Heart right ventricle (tissue), 16 donors: ENCODE results near the gene SHFL. TPM values are rescaled to one million over a fixed set of nuclear protein-coding genes. Genes with fewer than 3 reads are reported as not detected.

ENCODE experiments used
- ATAC-seq, 8 donors: fragments of 200-7000 bp; cut with Tn5 transposase; one replicate each; pipeline ENCODE4 v1.9.1; 2020; ENCODE audit warnings: mild to moderate bottlenecking in 8 of 8, moderate library complexity in 8 of 8, moderate number of reproducible peaks in 1 of 8
- DNase-seq, 2 donors: peaks; one replicate each; pipeline ENCODE4 v3.0.0-alpha.2; 2020
- H3K27ac ChIP-seq, 10 donors: fragments of 200-600 bp; sonication (generic) in 2 of 10; one replicate each; pipeline versions ENCODE4 v1.5.0 to v1.8.0; 2020 to 2022; ENCODE audit warnings: mild to moderate bottlenecking in 3 of 10
- H3K27me3 ChIP-seq, 7 donors: fragments of 200-600 bp; one replicate each; pipeline ENCODE4 v1.8.0; 2021 to 2022; ENCODE audit warnings: mild to moderate bottlenecking in 2 of 7
- H3K36me3 ChIP-seq, 9 donors: fragments of 200-600 bp; sonication (generic) in 1 of 9; one replicate each; pipeline versions ENCODE4 v1.5.0 to v1.8.0; 2020 to 2022; ENCODE audit warnings: mild to moderate bottlenecking in 2 of 9
- H3K4me1 ChIP-seq, 9 donors: fragments of 200-600 bp; sonication (generic) in 1 of 9; one replicate each; pipeline versions ENCODE4 v1.5.0 to v1.8.0; 2020 to 2022; ENCODE audit warnings: mild to moderate bottlenecking in 4 of 9
- H3K4me3 ChIP-seq, 10 donors: fragments of 200-600 bp; sonication (generic) in 2 of 10; one replicate each; pipeline versions ENCODE4 v1.5.0 to v1.8.0; 2020 to 2022; ENCODE audit warnings: mild to moderate bottlenecking in 7 of 10, moderate library complexity in 2 of 10
- H3K9me3 ChIP-seq, 11 donors: fragments of 200-600 bp in 10 of 11; sonication (generic) in 2 of 11; one replicate each; pipeline versions ENCODE4 v1.5.0 to v1.8.0; 2013 to 2022; ENCODE audit warnings: mild to moderate bottlenecking in 2 of 11, control low read depth in 1 of 11, moderate library complexity in 1 of 11
- CTCF ChIP-seq, 9 donors: fragments of 200-600 bp; sonication (generic) in 2 of 9; IDR thresholded peaks; one replicate each; pipeline versions ENCODE4 v1.5.0 to v1.8.0; 2021 to 2022; ENCODE audit warnings: antibody characterized with exemption in 9 of 9, mild to moderate bottlenecking in 5 of 9, moderate library complexity in 1 of 9
- WGBS, 2 donors: extraction: QIAGEN DNeasy Blood & Tissue Kit; methylation state at CpG; one replicate each; pipeline ENCODE4 v1.1.7; 2013; ENCODE audit warnings: inconsistent platforms in 1 of 2; 5-methylcytosine and 5-hydroxymethylcytosine counted together
- intact Hi-C, 10 donors: fragments of 100-400 bp; cut with DNase I; formaldehyde crosslinking; loops; one replicate each; pipeline versions ENCODE4 v1.11.1 to v1.14.2; 2022
- long read RNA-seq, 3 donors: library from polyadenylated mRNA; unstranded; transcript quantifications; one replicate each; pipeline ENCODE4 v2.0.0, GENCODE V29; 2020 to 2021
- polyA plus RNA-seq, 2 donors: library from polyadenylated mRNA; stranded (reverse); fragments of 200-250 nt; gene quantifications; one replicate each; pipeline ENCODE4 v1.2.3, GENCODE V29; 2013
- total RNA-seq, 10 donors: library from RNA; stranded (reverse); fragmentation: NEBNext Ultra II Directional in 3 of 10; extraction: Animal tissue kit (Norgen Biotek cat#: 25700) in 3 of 10; gene quantifications; one replicate each; pipeline versions ENCODE4 v1.2.1 to v1.2.4, GENCODE V29; 2021 to 2023
- donor health status: Arrhythmogenic right ventricular cardiomyopathy.
- donor health status: ischemic (EF 13 %, LVEDD 7.1; RV severe dilation, severe dysfunction).
- donor health status: healthy with polysubstance abuse.
- donor health status: DM: no; HTN: yes; CAD: no.
- donor health status: DM: no; HTN: no; CAD: no.
- donor health status: ischemic (EF 25% LVEDD 6.9; RV normal size, moderate dysfunction).
- donor health status: ischemic (EF 25% LVEDD 5.7; RV mildly dilated, moderate dysfunction).
- donor health status: healthy.
- donor health status: DM: yes; HTN: yes; CAD: no.
- donor health status: Ischemic cardiomyopathy.
- donor health status: ischemic (EF 35%, LVEDD 5.7; RV mildly dilated, moderate dysfunction).
- donor health status: nonischemic (EF 11% LVEDD 7.7; RV severe dilation, severe dysfunction).
- donor health status: DM: yes; HTN: yes; CAD: no.
- donor health status: PGD.
- donor health status: ischemic (EF 29% LVEDD 5.4; RV normal size, mild dysfunction).
- donor health status: nonischemic (EF 23%, LVEDD 6.1; RV moderate dilation, normal function).

SHFL gene
- total RNA-seq: 10 to 100 TPM in 4 of 10 donors, 1 to 10 TPM in 6; 4.0 to 18.9 (median 9.6) TPM
- polyA plus RNA-seq: 10 to 100 TPM; 11.1 to 30.2 TPM
- long read RNA-seq, donor 1, transcript C19orf66-201 (8 exons, 2,117 nt): major isoform, 9 of 19 reads
- long read RNA-seq, donor 1, partial matches to known transcripts: 1 of 19 reads
- long read RNA-seq, donor 1, other reads (novel, unspliced or antisense): 3 of 19 reads
- long read RNA-seq, donor 2, transcript C19orf66-201 (8 exons, 2,117 nt): major isoform, 9 of 22 reads
- long read RNA-seq, donor 2, partial matches to known transcripts: 4 of 22 reads
- long read RNA-seq, donor 2, other reads (novel, unspliced or antisense): 3 of 22 reads
- long read RNA-seq, donor 3, transcript C19orf66-201 (8 exons, 2,117 nt): major isoform, 10 of 19 reads
- long read RNA-seq, donor 3, transcript C19orf66-203 (7 exons, 2,079 nt): minor isoform, 5 of 19 reads
- long read RNA-seq, donor 3, partial matches to known transcripts: 2 of 19 reads
- long read RNA-seq, donor 3, other reads (novel, unspliced or antisense): 1 of 19 reads

GRCh38 chr19:10085641-10086590, at the start of gene SHFL:
Gene SHFL (plus strand): TSS chr19:10086317. CDS start chr19:10086428, 111 bp downstream.
- peak; percentile 90 to 95 (median 94) for ATAC-seq
- WGBS, 2 donors: 3 to 5% methylated on average over 68 to 81 of the region's 81 CpGs
- peaks cover 0 to 15% (median 10%) of the 10 kb centered on the region in 9 donors for H3K4me1 ChIP-seq
- DNase-seq: peak; percentile 74 to 80
- peak within 1 kb of the TSS; percentile 84 to 100 (median 97) for H3K4me3 ChIP-seq
- no peaks in the 10 kb centered on the region for H3K27me3 ChIP-seq
- peaks cover 0 to 27% (median 0%) of the 10 kb centered on the region in 9 donors for H3K36me3 ChIP-seq
- peak within 1 kb of the TSS; percentile 84 to 99 (median 96) for H3K27ac ChIP-seq
- intact Hi-C loops: no loop called here
- peak in 1 of 9 donors; percentile 9 for TF ChIP-seq CTCF (IDR thresholded peaks at IDR 0.05)
- H3K9me3 ChIP-seq: peaks cover 0 to 11% (median 0%) of the 10 kb centered on the region in 11 donors

- intact Hi-C loops: no loop called here
- H3K27ac ChIP-seq: no peak overlapping the region
- no peak for TF ChIP-seq CTCF (IDR thresholded peaks at IDR 0.05)
- peaks cover 0 to 53% (median 39%) of the 10 kb centered on the region in 7 donors for H3K27me3 ChIP-seq
- ATAC-seq: no peak
- 65 to 74% methylated on average over 5 of the region's 5 CpGs for WGBS, 2 donors
- no peak for DNase-seq
- no peak overlapping the region for H3K4me3 ChIP-seq
- no peaks in the 10 kb centered on the region for H3K36me3 ChIP-seq
- H3K4me1 ChIP-seq: no peaks in the 10 kb centered on the region
- peaks cover 0 to 22% (median 2%) of the 10 kb centered on the region in 11 donors for H3K9me3 ChIP-seq
These were observed 49.5 kb upstream of the SHFL start for GRCh38 chr19:10036601-10037071.

- intact Hi-C loops: no loop called here
- Histone ChIP-seq H3K4me3 (no peak overlapping the region), H3K4me1 (no peaks in the 10 kb centered on the region), H3K9me3 (peaks cover 0 to 29% (median 9%) of the 10 kb centered on the region in 11 donors), H3K27me3 (peaks cover 0 to 46% (median 33%) of the 10 kb centered on the region in 7 donors), H3K36me3 (no peaks in the 10 kb centered on the region), H3K27ac (no peak overlapping the region)
- ATAC-seq: no peak
- WGBS, 2 donors: 61 to 73% methylated on average over 4 of the region's 4 CpGs
- DNase-seq: no peak
- no peak for TF ChIP-seq CTCF (IDR thresholded peaks at IDR 0.05)
These were observed 48.8 kb upstream of the SHFL start for GRCh38 chr19:10037367-10037766.

- Histone ChIP-seq H3K4me1 (no peaks in the 10 kb centered on the region), H3K9me3 (peaks cover 0 to 34% (median 13%) of the 10 kb centered on the region in 11 donors), H3K27me3 (peaks cover 0 to 41% (median 29%) of the 10 kb centered on the region in 7 donors), H3K36me3 (no peaks in the 10 kb centered on the region), H3K4me3 (no peak overlapping the region), H3K27ac (no peak overlapping the region)
- ATAC-seq (no peak), DNase-seq (no peak)
- intact Hi-C loops: no loop called here
- WGBS, 2 donors: 60 to 64% methylated on average over 5 of the region's 5 CpGs
- TF ChIP-seq CTCF (IDR thresholded peaks at IDR 0.05): no peak
These were observed 48.3 kb upstream of the SHFL start for GRCh38 chr19:10037809-10038208.
